ENCODE data around the gene CHRNA4. TPM values are rescaled to one million over a fixed set of nuclear protein-coding genes. Genes with fewer than 3 reads are reported as not detected.
A peak's percentile ranks its signal among the peaks of the same experiment; 100 is the strongest.

CHRNA4 gene
- total RNA-seq, 2 experiments from 2014 or later = not detected

GRCh38 chr20:63327231-63327745 is 33.9 kb downstream of the CHRNA4 start:
- DNase-seq (peak; percentile 21), ATAC-seq (no peak)
- CTCF ChIA-PET = interaction anchor here (0.7 kb wide), 1 partner anchor 17 kb away, joined by 4 read pairs; no protein-coding TSS in a partner anchor
- POLR2A ChIA-PET = no interaction called here
- H3K4me3 Mint-ChIP-seq = no peak overlapping the region
- H3K9me3 Mint-ChIP-seq (ENCODE audit: insufficient read depth) = peaks cover 6% of the 10 kb centered on the region
- peaks cover 11% of the 10 kb centered on the region for H3K27me3 Mint-ChIP-seq (ENCODE audit: low read depth)
- peak overlapping the region; percentile 81 for H3K27ac Mint-ChIP-seq
- H3K36me3 Mint-ChIP-seq (ENCODE audit: low read depth) = no peaks in the 10 kb centered on the region
- peaks cover 5% of the 10 kb centered on the region for H3K4me1 Mint-ChIP-seq (ENCODE audit: low read depth)

GRCh38 chr20:63326314-63327230 is 34.6 kb downstream of the CHRNA4 start:
- ChIA-PET CTCF (no interaction called here), POLR2A (no interaction called here)
- peaks cover 3% of the 10 kb centered on the region for H3K9me3 Mint-ChIP-seq (ENCODE audit: insufficient read depth)
- peak overlapping the region; percentile 81 for H3K27ac Mint-ChIP-seq
- no peaks in the 10 kb centered on the region for H3K36me3 Mint-ChIP-seq (ENCODE audit: low read depth)
- ATAC-seq = no peak
- no peak for DNase-seq
- peaks cover 5% of the 10 kb centered on the region for H3K4me1 Mint-ChIP-seq (ENCODE audit: low read depth)
- peaks cover 11% of the 10 kb centered on the region for H3K27me3 Mint-ChIP-seq (ENCODE audit: low read depth)
- no peak overlapping the region for H3K4me3 Mint-ChIP-seq

- no peak overlapping the region for H3K27ac Mint-ChIP-seq
- H3K36me3 Mint-ChIP-seq (ENCODE audit: low read depth) = no peaks in the 10 kb centered on the region
- ChIA-PET CTCF (no interaction called here), POLR2A (no interaction called here)
- no peak overlapping the region for H3K4me3 Mint-ChIP-seq
- peaks cover 5% of the 10 kb centered on the region for H3K4me1 Mint-ChIP-seq (ENCODE audit: low read depth)
- H3K9me3 Mint-ChIP-seq (ENCODE audit: insufficient read depth) = peaks cover 3% of the 10 kb centered on the region
- peaks cover 11% of the 10 kb centered on the region for H3K27me3 Mint-ChIP-seq (ENCODE audit: low read depth)
- no peak for ATAC-seq
- no peak for DNase-seq
Observed at GRCh38 chr20:63325554-63326313, 35.4 kb downstream of the CHRNA4 start.

DNA sequence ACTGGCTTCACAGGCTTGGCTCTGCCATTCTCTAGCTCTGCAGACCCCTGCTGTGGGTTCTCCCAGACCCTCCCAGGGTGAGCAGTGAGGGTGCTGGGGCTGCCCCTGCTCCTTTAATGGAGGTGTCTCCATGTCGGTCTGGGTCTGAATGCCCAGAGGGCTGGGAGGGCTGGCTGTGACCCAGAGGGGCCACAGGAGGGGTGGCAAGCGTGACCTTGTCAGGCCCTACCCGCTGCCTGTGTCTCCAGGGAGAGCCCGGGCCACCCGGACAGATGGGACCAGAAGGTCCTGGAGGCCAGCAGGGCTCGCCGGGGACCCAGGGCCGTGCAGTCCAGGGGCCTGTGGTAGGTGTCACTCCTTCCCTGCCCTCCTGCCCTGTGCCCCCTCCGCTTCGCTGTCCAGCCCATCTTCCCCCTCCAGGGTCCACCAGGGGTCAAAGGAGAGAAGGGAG is 36.1 kb downstream of the CHRNA4 start:
- ATAC-seq (no peak), DNase-seq (no peak)
- ChIA-PET POLR2A (no interaction called here), CTCF (no interaction called here)
- Mint-ChIP-seq H3K4me3 (no peak overlapping the region), H3K4me1 (ENCODE audit: low read depth) (peaks cover 5% of the 10 kb centered on the region), H3K27ac (no peak overlapping the region), H3K36me3 (ENCODE audit: low read depth) (no peaks in the 10 kb centered on the region), H3K27me3 (ENCODE audit: low read depth) (peaks cover 11% of the 10 kb centered on the region), H3K9me3 (ENCODE audit: insufficient read depth) (peaks cover 3% of the 10 kb centered on the region)

- POLR2A ChIA-PET = no interaction called here
- Mint-ChIP-seq H3K27ac (no peak overlapping the region), H3K27me3 (ENCODE audit: low read depth) (peaks cover 11% of the 10 kb centered on the region), H3K9me3 (ENCODE audit: insufficient read depth) (peaks cover 3% of the 10 kb centered on the region), H3K4me3 (no peak overlapping the region), H3K36me3 (ENCODE audit: low read depth) (no peaks in the 10 kb centered on the region), H3K4me1 (ENCODE audit: low read depth) (peaks cover 5% of the 10 kb centered on the region)
- no peak for ATAC-seq
- CTCF ChIA-PET = no interaction called here
- DNase-seq = no peak
Observed at GRCh38 chr20:63323357-63323981, 37.7 kb downstream of the CHRNA4 start.

GRCh38 chr20:63322933-63323273 is 38.2 kb downstream of the CHRNA4 start:
- no peak for DNase-seq
- ChIA-PET POLR2A (no interaction called here), CTCF (no interaction called here)
- no peak for ATAC-seq
- Mint-ChIP-seq H3K9me3 (ENCODE audit: insufficient read depth) (peaks cover 3% of the 10 kb centered on the region), H3K4me3 (no peak overlapping the region), H3K4me1 (ENCODE audit: low read depth) (peaks cover 5% of the 10 kb centered on the region), H3K27me3 (ENCODE audit: low read depth) (peaks cover 11% of the 10 kb centered on the region), H3K27ac (no peak overlapping the region), H3K36me3 (ENCODE audit: low read depth) (no peaks in the 10 kb centered on the region)

- peaks cover 3% of the 10 kb centered on the region for H3K9me3 Mint-ChIP-seq (ENCODE audit: insufficient read depth)
- DNase-seq (no peak), ATAC-seq (no peak)
- H3K27me3 Mint-ChIP-seq (ENCODE audit: low read depth) = peaks cover 11% of the 10 kb centered on the region
- H3K27ac Mint-ChIP-seq = no peak overlapping the region
- peaks cover 5% of the 10 kb centered on the region for H3K4me1 Mint-ChIP-seq (ENCODE audit: low read depth)
- ChIA-PET CTCF (no interaction called here), POLR2A (no interaction called here)
- no peak overlapping the region for H3K4me3 Mint-ChIP-seq
- H3K36me3 Mint-ChIP-seq (ENCODE audit: low read depth) = no peaks in the 10 kb centered on the region
Observed at GRCh38 chr20:63322146-63322932, 38.8 kb downstream of the CHRNA4 start.

DNA sequence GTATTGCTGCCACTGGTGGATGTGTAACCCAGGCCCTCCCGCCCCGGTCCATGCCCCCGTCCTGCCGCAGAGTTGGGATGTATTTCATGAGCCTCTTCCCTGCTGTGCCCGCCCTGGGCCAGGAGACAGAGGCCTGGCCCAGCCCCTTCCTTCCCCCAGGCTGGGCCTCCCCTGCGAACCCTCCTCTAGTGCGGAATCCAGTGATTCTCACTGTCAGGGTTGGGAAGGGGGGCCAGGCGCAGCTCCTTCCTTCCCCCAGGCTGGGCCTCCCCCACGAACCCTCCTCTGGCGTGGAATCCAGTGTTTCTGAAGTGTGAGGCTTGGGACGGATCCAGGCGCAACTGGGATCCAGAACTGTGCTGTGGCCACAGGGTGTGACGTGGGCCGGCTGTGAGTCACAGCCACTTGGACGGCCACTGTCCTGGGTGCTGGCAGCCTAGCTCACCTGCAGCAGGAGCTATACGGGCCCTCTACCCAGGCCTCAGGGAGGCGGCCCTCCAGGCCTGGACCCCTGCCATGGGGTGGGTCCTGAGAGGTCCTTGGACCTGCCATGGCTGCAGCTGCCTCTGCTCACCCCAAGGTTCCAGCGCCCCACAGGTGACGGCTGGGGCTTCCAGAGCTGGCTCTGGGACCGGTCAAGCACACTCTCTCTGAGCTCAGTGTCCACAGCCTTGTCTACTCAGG is 39.9 kb downstream of the CHRNA4 start:
- H3K27me3 Mint-ChIP-seq (ENCODE audit: low read depth) = peaks cover 11% of the 10 kb centered on the region
- H3K36me3 Mint-ChIP-seq (ENCODE audit: low read depth) = no peaks in the 10 kb centered on the region
- ChIA-PET CTCF (interaction anchor here (0.6 kb wide), 1 partner anchor 530 kb away, joined by 3 read pairs; no protein-coding TSS in a partner anchor), POLR2A (no interaction called here)
- H3K9me3 Mint-ChIP-seq (ENCODE audit: insufficient read depth) = no peaks in the 10 kb centered on the region
- DNase-seq (no peak), ATAC-seq (no peak)
- H3K4me1 Mint-ChIP-seq (ENCODE audit: low read depth) = no peaks in the 10 kb centered on the region
- no peak overlapping the region for H3K4me3 Mint-ChIP-seq
- H3K27ac Mint-ChIP-seq = no peak overlapping the region

DNA sequence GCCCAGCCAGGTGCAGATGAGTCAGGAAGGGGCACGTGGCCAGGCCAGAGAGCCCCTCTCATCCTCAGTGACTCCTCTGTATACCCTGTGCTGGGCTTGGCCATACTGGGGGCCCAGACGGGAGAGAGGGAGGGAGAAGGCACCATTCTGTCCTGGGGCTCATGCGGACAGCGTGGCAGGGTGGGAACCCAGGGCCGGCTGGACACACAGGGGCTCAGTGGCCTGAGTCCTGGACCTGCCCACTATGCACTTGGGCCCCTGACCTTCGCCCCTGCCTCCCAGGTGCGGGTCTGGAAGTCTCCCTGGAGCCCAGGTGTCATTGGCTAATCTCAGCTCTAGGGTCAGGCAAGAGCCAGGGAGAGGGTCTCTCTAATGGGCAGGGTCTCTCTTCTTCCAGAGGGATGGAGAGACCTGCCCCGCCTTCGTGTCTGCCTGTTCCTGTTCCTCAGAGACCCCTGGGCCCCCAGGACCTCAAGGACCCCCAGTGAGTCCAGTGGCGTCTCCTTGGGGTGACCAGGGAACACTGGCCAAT is 40.5 kb downstream of the CHRNA4 start:
- ChIA-PET CTCF (interaction anchor here (0.6 kb wide), 1 partner anchor 529 kb away, joined by 3 read pairs; no protein-coding TSS in a partner anchor), POLR2A (no interaction called here)

GRCh38 chr20:63320041-63320511 is 41.1 kb downstream of the CHRNA4 start:
- no peaks in the 10 kb centered on the region for H3K4me1 Mint-ChIP-seq (ENCODE audit: low read depth)
- H3K4me3 Mint-ChIP-seq = no peak overlapping the region
- no peak for ATAC-seq
- H3K27me3 Mint-ChIP-seq (ENCODE audit: low read depth) = peaks cover 11% of the 10 kb centered on the region
- H3K36me3 Mint-ChIP-seq (ENCODE audit: low read depth) = no peaks in the 10 kb centered on the region
- no peaks in the 10 kb centered on the region for H3K9me3 Mint-ChIP-seq (ENCODE audit: insufficient read depth)
- POLR2A ChIA-PET = no interaction called here
- CTCF ChIA-PET = no interaction called here
- DNase-seq = no peak
- no peak overlapping the region for H3K27ac Mint-ChIP-seq

More for the DNA sequence above, 40.5 kb downstream of the CHRNA4 start:
- H3K27ac Mint-ChIP-seq = no peak overlapping the region
- no peaks in the 10 kb centered on the region for H3K4me1 Mint-ChIP-seq (ENCODE audit: low read depth)
- ATAC-seq (no peak), DNase-seq (no peak)
- H3K9me3 Mint-ChIP-seq (ENCODE audit: insufficient read depth) = no peaks in the 10 kb centered on the region
- no peak overlapping the region for H3K4me3 Mint-ChIP-seq
- peaks cover 11% of the 10 kb centered on the region for H3K27me3 Mint-ChIP-seq (ENCODE audit: low read depth)
- H3K36me3 Mint-ChIP-seq (ENCODE audit: low read depth) = no peaks in the 10 kb centered on the region

Data from activated CD8-positive, alpha-beta T cell treated with anti-CD3 and anti-CD28 coated beads, Interleukin-2, amount 10 ng/mL, durations not matched to agents 7 days and 5 days (primary cell).